ENCODE results near the gene TENM4.

Gene TENM4

GRCh38 chr11:79388201-79388600, 52.6 kb downstream of the TENM4 start:
- no peak for DNase-seq (ENCODE audit: low read depth)

GRCh38 chr11:79383874-79384273, 57.0 kb downstream of the TENM4 start:
- no peak for DNase-seq (ENCODE audit: low read depth)

- no peak for DNase-seq (ENCODE audit: low read depth)
These were observed 58.4 kb downstream of the TENM4 start for GRCh38 chr11:79382301-79383050.

GRCh38 chr11:79381036-79381435, 59.8 kb downstream of the TENM4 start:
- no peak for DNase-seq (ENCODE audit: low read depth)

GRCh38 chr11:79377406-79377805, 63.4 kb downstream of the TENM4 start:
- DNase-seq (ENCODE audit: low read depth): no peak

GRCh38 chr11:79375818-79376550, 64.8 kb downstream of the TENM4 start:
- DNase-seq (ENCODE audit: low read depth): no peak

- no peak for DNase-seq (ENCODE audit: low read depth)
These were observed 66.1 kb downstream of the TENM4 start for GRCh38 chr11:79374727-79375126.

- DNase-seq (ENCODE audit: low read depth): no peak
These were observed 69.1 kb downstream of the TENM4 start for GRCh38 chr11:79371724-79372123.

- DNase-seq (ENCODE audit: low read depth): no peak
These were observed 69.7 kb downstream of the TENM4 start for GRCh38 chr11:79371152-79371551.

- DNase-seq (ENCODE audit: low read depth): no peak
These were observed 71.8 kb downstream of the TENM4 start for GRCh38 chr11:79369055-79369454.

GRCh38 chr11:79367844-79368243, 73.0 kb downstream of the TENM4 start:
- no peak for DNase-seq (ENCODE audit: low read depth)

- DNase-seq (ENCODE audit: low read depth): no peak
These were observed 74.6 kb downstream of the TENM4 start for GRCh38 chr11:79366218-79366617.

- no peak for DNase-seq (ENCODE audit: low read depth)
These were observed 76.9 kb downstream of the TENM4 start for GRCh38 chr11:79363861-79364378.

GRCh38 chr11:79363256-79363655, 77.6 kb downstream of the TENM4 start:
- DNase-seq (ENCODE audit: low read depth): no peak

- no peak for DNase-seq (ENCODE audit: low read depth)
These were observed 78.0 kb downstream of the TENM4 start for GRCh38 chr11:79362821-79363220.

GRCh38 chr11:79362206-79362757, 78.5 kb downstream of the TENM4 start:
- no peak for DNase-seq (ENCODE audit: low read depth)

- no peak for DNase-seq (ENCODE audit: low read depth)
These were observed 82.6 kb downstream of the TENM4 start for GRCh38 chr11:79358258-79358657.

- no peak for DNase-seq (ENCODE audit: low read depth)
These were observed 87.1 kb downstream of the TENM4 start for GRCh38 chr11:79353706-79354105.

- DNase-seq (ENCODE audit: low read depth): no peak
These were observed 88.5 kb downstream of the TENM4 start for GRCh38 chr11:79352349-79352703.

- no peak for DNase-seq (ENCODE audit: low read depth)
These were observed 91.7 kb downstream of the TENM4 start for GRCh38 chr11:79348976-79349682.

- no peak for DNase-seq (ENCODE audit: low read depth)
These were observed 94.8 kb downstream of the TENM4 start for GRCh38 chr11:79346021-79346420.

- DNase-seq (ENCODE audit: low read depth): no peak
These were observed 96.0 kb downstream of the TENM4 start for GRCh38 chr11:79344753-79345294.
